ENCODE data around the gene CLEC18B. TPM values are rescaled to one million over a fixed set of nuclear protein-coding genes. Genes with fewer than 3 reads are reported as not detected.
"Not testable (repeated sequence)": the region's sequence is repeated elsewhere in the genome, so short reads cannot be mapped to it uniquely, and the experiment has no call there.

The CLEC18B gene
- total and polyA plus RNA-seq, 3 experiments from 2014 or later = 0.29 TPM; not detected in 2

DNA sequence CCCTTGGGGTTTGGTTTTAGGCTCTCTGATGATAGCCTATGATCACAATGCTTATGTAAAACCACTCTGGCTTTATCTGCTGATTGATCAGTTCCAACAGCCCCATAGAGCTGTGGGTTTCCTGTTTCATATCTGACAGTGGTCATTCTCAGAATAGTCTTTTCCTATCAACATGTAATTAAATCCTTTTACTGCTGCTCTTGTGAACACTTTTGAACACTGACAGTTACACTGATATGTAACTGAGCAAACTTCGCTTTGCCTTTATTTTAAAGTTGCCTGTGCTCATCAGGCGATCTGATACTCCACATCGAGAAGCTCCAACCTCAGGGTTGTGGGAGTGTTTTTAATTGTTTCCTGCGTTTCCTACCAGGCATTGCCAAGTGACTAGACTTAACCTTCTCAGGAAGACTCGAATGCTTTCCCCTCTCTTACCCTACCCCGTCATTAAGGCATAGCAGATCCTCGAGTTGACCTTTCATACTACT lies 17.3 kb upstream of the CLEC18B start:
- Histone ChIP-seq H3K4me1 (ENCODE audit: insufficient read depth, low read length) (peaks cover 14% of the 10 kb centered on the region), H3K4me3 (ENCODE audit: low read length) (no peak overlapping the region), H3K27ac (ENCODE audit: low read depth, low read length) (peak overlapping the region; percentile 31), H3K9me3 (ENCODE audit: low read length) (no peaks in the 10 kb centered on the region), H3K27me3 (ENCODE audit: insufficient read depth, low read length, poor library complexity, severe bottlenecking) (no peaks in the 10 kb centered on the region), H3K36me3 (ENCODE audit: insufficient read depth, low read length) (no peaks in the 10 kb centered on the region)
- Mint-ChIP-seq H3K9me3 (peaks cover 0 to 4% (median 0%) of the 10 kb centered on the region in 5 donors), H3K36me3 (peaks cover 0 to 10% (median 8%) of the 10 kb centered on the region in 3 donors), H3K4me3 (peak overlapping the region in 6 of 7 donors; percentile 29 to 65 (median 45)), H3K27ac (peak overlapping the region in 7 of 8 donors; percentile 47 to 93 (median 71)), H3K27me3 (no peaks in the 10 kb centered on the region), H3K4me1 (peaks cover 13 to 21% (median 21%) of the 10 kb centered on the region in 3 donors)
- no peak for DNase-seq
- POLR2A ChIA-PET = no interaction called here
- CTCF ChIA-PET = no interaction called here

GRCh38 chr16:74431516-74431915 lies 10.2 kb upstream of the CLEC18B start:
- no peaks in the 10 kb centered on the region for H3K27me3 Mint-ChIP-seq

GRCh38 chr16:74430036-74430712 lies 8.9 kb upstream of the CLEC18B start:
- CTCF ChIA-PET; H3K9me3 ChIP-seq (ENCODE audit: low read length); H3K27me3 Mint-ChIP-seq; H3K9me3 Mint-ChIP-seq; H3K36me3 Mint-ChIP-seq; H3K4me1 ChIP-seq (ENCODE audit: insufficient read depth, low read length); H3K27me3 ChIP-seq (ENCODE audit: insufficient read depth, low read length, poor library complexity, severe bottlenecking); H3K4me3 ChIP-seq (ENCODE audit: low read length); H3K4me3 Mint-ChIP-seq; POLR2A ChIA-PET; H3K4me1 Mint-ChIP-seq; H3K27ac ChIP-seq (ENCODE audit: low read depth, low read length); H3K36me3 ChIP-seq (ENCODE audit: insufficient read depth, low read length): not testable (repeated sequence)
- DNase-seq = peak; percentile 27 to 66 (median 38)
- peak overlapping the region in 1 of 8 donors; percentile 51 for H3K27ac Mint-ChIP-seq

More at GRCh38 chr16:74431516-74431915, 10.2 kb upstream of the CLEC18B start:
- H3K27ac Mint-ChIP-seq = no peak overlapping the region
- CTCF ChIA-PET = no interaction called here
- H3K4me3 ChIP-seq (ENCODE audit: low read length) = no peak overlapping the region
- no peaks in the 10 kb centered on the region for H3K36me3 ChIP-seq (ENCODE audit: insufficient read depth, low read length)
- POLR2A ChIA-PET = no interaction called here
- H3K27me3 ChIP-seq (ENCODE audit: insufficient read depth, low read length, poor library complexity, severe bottlenecking) = no peaks in the 10 kb centered on the region
- no peak overlapping the region for H3K4me3 Mint-ChIP-seq
- no peaks in the 10 kb centered on the region for H3K36me3 Mint-ChIP-seq
- no peaks in the 10 kb centered on the region for H3K4me1 ChIP-seq (ENCODE audit: insufficient read depth, low read length)
- no peak for DNase-seq
- H3K4me1 Mint-ChIP-seq = no peaks in the 10 kb centered on the region
- H3K9me3 ChIP-seq (ENCODE audit: low read length) = no peaks in the 10 kb centered on the region
- peaks cover 0 to 4% (median 0%) of the 10 kb centered on the region in 5 donors for H3K9me3 Mint-ChIP-seq
- no peak overlapping the region for H3K27ac ChIP-seq (ENCODE audit: low read depth, low read length)

GRCh38 chr16:74428493-74428892 lies 7.2 kb upstream of the CLEC18B start:
- H3K27ac Mint-ChIP-seq; CTCF ChIA-PET; H3K4me1 ChIP-seq (ENCODE audit: insufficient read depth, low read length); H3K27ac ChIP-seq (ENCODE audit: low read depth, low read length); H3K4me3 Mint-ChIP-seq; H3K4me3 ChIP-seq (ENCODE audit: low read length); H3K9me3 Mint-ChIP-seq; H3K4me1 Mint-ChIP-seq; H3K9me3 ChIP-seq (ENCODE audit: low read length); H3K27me3 Mint-ChIP-seq; POLR2A ChIA-PET; H3K36me3 Mint-ChIP-seq; H3K36me3 ChIP-seq (ENCODE audit: insufficient read depth, low read length); H3K27me3 ChIP-seq (ENCODE audit: insufficient read depth, low read length, poor library complexity, severe bottlenecking); DNase-seq: not testable (repeated sequence)

- H3K27me3 Mint-ChIP-seq; H3K4me1 Mint-ChIP-seq; CTCF ChIA-PET; H3K27ac Mint-ChIP-seq; POLR2A ChIA-PET; H3K4me3 Mint-ChIP-seq; H3K36me3 ChIP-seq (ENCODE audit: insufficient read depth, low read length); H3K27ac ChIP-seq (ENCODE audit: low read depth, low read length); H3K36me3 Mint-ChIP-seq; H3K9me3 Mint-ChIP-seq; H3K4me1 ChIP-seq (ENCODE audit: insufficient read depth, low read length); DNase-seq; H3K9me3 ChIP-seq (ENCODE audit: low read length); H3K4me3 ChIP-seq (ENCODE audit: low read length); H3K27me3 ChIP-seq (ENCODE audit: insufficient read depth, low read length, poor library complexity, severe bottlenecking): not testable (repeated sequence)
Measured at GRCh38 chr16:74425751-74426150, 4.5 kb upstream of the CLEC18B start.

DNA sequence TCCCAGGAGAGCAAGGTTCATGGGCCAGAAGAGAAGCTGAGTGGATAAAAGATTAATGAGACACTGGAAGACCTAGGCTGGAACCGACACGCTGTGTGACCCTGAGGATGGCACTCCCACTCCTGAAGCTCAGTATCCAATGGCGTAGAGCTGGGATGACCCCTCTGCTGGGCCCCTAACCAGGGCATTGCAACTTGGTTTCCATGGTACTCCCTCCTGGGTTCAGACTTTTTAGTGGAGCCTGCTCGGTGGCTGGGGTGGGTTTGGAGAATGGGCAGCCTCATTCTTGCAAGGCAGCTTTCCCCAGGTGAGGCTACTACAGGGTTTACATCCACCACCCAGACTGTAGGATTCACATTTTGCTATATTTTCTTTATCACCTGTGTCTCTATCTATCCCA lies 2.4 kb upstream of the CLEC18B start:
- H3K4me1 ChIP-seq (ENCODE audit: insufficient read depth, low read length); H3K9me3 ChIP-seq (ENCODE audit: low read length); H3K4me1 Mint-ChIP-seq; H3K36me3 ChIP-seq (ENCODE audit: insufficient read depth, low read length); H3K27ac Mint-ChIP-seq; POLR2A ChIA-PET; H3K27ac ChIP-seq (ENCODE audit: low read depth, low read length); H3K4me3 Mint-ChIP-seq; H3K9me3 Mint-ChIP-seq; DNase-seq; H3K27me3 Mint-ChIP-seq; H3K27me3 ChIP-seq (ENCODE audit: insufficient read depth, low read length, poor library complexity, severe bottlenecking); CTCF ChIA-PET; H3K4me3 ChIP-seq (ENCODE audit: low read length); H3K36me3 Mint-ChIP-seq: not testable (repeated sequence)

DNA sequence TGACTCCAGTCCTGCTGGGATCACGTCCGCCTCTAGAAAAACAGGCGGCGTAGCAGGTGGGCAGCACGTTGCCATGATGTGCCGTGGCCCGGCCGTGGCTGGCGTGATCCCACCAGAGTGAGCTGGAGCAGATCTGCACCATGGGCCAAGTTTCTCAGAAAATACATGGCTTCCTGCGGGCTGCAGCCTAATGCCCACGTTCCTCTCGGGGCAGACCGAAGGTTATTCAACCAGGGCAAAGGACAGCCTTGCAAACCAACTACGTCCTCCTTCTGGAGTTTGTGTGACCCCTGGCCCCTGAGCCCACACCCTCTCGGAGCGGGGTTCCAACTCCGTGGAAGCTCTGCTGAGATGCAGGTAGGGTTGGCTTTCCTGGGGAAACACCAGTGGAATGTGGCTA lies 808 bp upstream of the CLEC18B start:
- H3K4me1 Mint-ChIP-seq; H3K36me3 Mint-ChIP-seq; H3K36me3 ChIP-seq (ENCODE audit: insufficient read depth, low read length); POLR2A ChIA-PET; H3K4me3 Mint-ChIP-seq; H3K27me3 ChIP-seq (ENCODE audit: insufficient read depth, low read length, poor library complexity, severe bottlenecking); H3K9me3 ChIP-seq (ENCODE audit: low read length); H3K4me3 ChIP-seq (ENCODE audit: low read length); DNase-seq; H3K4me1 ChIP-seq (ENCODE audit: insufficient read depth, low read length); H3K27ac Mint-ChIP-seq; CTCF ChIA-PET; H3K27me3 Mint-ChIP-seq; H3K9me3 Mint-ChIP-seq; H3K27ac ChIP-seq (ENCODE audit: low read depth, low read length): not testable (repeated sequence)

DNA sequence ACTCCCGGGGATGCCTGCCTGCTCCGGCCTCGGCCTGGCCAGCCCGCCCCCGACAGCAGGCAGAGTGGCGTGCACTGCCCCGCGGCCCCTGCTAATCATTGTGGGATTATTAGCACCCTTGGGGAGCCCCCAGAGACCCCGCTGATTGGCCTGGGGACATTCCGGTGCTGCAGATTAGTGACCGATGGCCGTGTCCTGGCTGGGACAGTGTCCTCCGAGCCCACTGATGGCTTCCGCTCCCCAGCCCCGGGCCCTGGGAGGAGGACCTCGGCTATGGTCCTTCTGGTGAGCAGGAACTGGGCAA lies 156 bp upstream of the CLEC18B start:
- H3K4me3 Mint-ChIP-seq; H3K36me3 Mint-ChIP-seq; CTCF ChIA-PET; H3K9me3 Mint-ChIP-seq; H3K27me3 Mint-ChIP-seq; H3K27ac ChIP-seq (ENCODE audit: low read depth, low read length); H3K27ac Mint-ChIP-seq; H3K4me3 ChIP-seq (ENCODE audit: low read length); H3K27me3 ChIP-seq (ENCODE audit: insufficient read depth, low read length, poor library complexity, severe bottlenecking); H3K9me3 ChIP-seq (ENCODE audit: low read length); H3K4me1 ChIP-seq (ENCODE audit: insufficient read depth, low read length); POLR2A ChIA-PET; H3K36me3 ChIP-seq (ENCODE audit: insufficient read depth, low read length); DNase-seq; H3K4me1 Mint-ChIP-seq: not testable (repeated sequence)

DNA sequence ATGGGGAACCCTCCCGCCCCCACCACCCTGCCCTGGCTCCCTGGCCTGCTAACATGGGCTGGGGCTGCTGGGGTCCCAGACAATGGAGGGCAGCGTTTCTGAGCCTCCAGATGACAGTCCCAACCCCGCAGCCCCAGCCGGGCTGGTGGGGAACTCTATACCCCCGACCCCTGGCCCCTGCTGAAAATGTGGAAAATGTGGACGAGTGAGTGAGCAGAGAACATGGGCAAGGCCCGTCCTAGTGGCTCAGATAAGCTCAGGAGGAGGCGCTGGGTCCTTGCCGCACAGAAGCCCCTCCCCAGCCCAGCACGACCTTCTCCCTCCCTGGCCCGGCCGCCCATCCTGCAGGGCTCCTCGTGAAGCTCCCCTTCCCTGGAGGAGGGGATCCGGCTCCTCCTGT lies 1.5 kb downstream of the CLEC18B start:
- H3K27ac Mint-ChIP-seq; H3K36me3 Mint-ChIP-seq; H3K9me3 Mint-ChIP-seq; POLR2A ChIA-PET; H3K4me1 Mint-ChIP-seq; H3K27ac ChIP-seq (ENCODE audit: low read depth, low read length); H3K4me1 ChIP-seq (ENCODE audit: insufficient read depth, low read length); H3K36me3 ChIP-seq (ENCODE audit: insufficient read depth, low read length); H3K4me3 Mint-ChIP-seq; H3K9me3 ChIP-seq (ENCODE audit: low read length); DNase-seq; H3K27me3 Mint-ChIP-seq; H3K4me3 ChIP-seq (ENCODE audit: low read length); CTCF ChIA-PET; H3K27me3 ChIP-seq (ENCODE audit: insufficient read depth, low read length, poor library complexity, severe bottlenecking): not testable (repeated sequence)
